Gastrocnemius medialis (tissue), 4 donors: ENCODE data around the gene MGMT.

Source experiments
- CTCF ChIP-seq, 5 experiments: fragments of 450-650 bp in 3 of 5; fragments of 200-600 bp in 2 of 5; sonication (generic) in 2 of 5; IDR thresholded peaks in 4 of 5; conservative IDR thresholded peaks in 1 of 5; 1 replicate in 4 of 5; 2 replicates in 1 of 5; pipeline ENCODE4 v1.5.1; 2016 to 2019; ENCODE audit warnings: antibody characterized with exemption in 5 of 5, mild to moderate bottlenecking in 3 of 5, moderate library complexity in 3 of 5
- POLR2A ChIP-seq, 2 donors: fragments of 450-650 bp; IDR thresholded peaks; one replicate each; pipeline ENCODE4 v1.6.1; 2017; ENCODE audit warnings: antibody characterized with exemption in 2 of 2, mild to moderate bottlenecking in 2 of 2, moderate library complexity in 2 of 2

GRCh38 chr10:129790715-129791446, 323.8 kb downstream of the MGMT start:
- TF ChIP-seq CTCF (IDR thresholded peaks at IDR 0.05 in 4 of 5, conservative IDR thresholded peaks at IDR 0.05 in 1 of 5) (no peak), POLR2A (IDR thresholded peaks at IDR 0.05) (no peak)
